ENCODE data around the gene GPC1. TPM values are rescaled to one million over a fixed set of nuclear protein-coding genes. Genes with fewer than 3 reads are reported as not detected.

GPC1 gene
- total RNA-seq, 1 experiment from 2014 or later: 9.9 TPM

GRCh38 chr2:240431271-240431660 lies 4.2 kb upstream of the GPC1 start:
- DNase-seq (ENCODE audit: low spot score): no peak

- DNase-seq (ENCODE audit: low spot score): no peak
These were observed 3.6 kb upstream of the GPC1 start for GRCh38 chr2:240431661-240432424.

GRCh38 chr2:240432430-240432819 lies 3.0 kb upstream of the GPC1 start:
- no peak for DNase-seq (ENCODE audit: low spot score)

GRCh38 chr2:240432820-240433801 lies 2.4 kb upstream of the GPC1 start:
- no peak for DNase-seq (ENCODE audit: low spot score)

GRCh38 chr2:240433973-240434727 lies 1.3 kb upstream of the GPC1 start:
- peak; percentile 23 for DNase-seq (ENCODE audit: low spot score)

- DNase-seq (ENCODE audit: low spot score): peak; percentile 74
These were observed 571 bp upstream of the GPC1 start for GRCh38 chr2:240434728-240435456.

- no peak for DNase-seq (ENCODE audit: low spot score)
These were observed 652 bp downstream of the GPC1 start for GRCh38 chr2:240435948-240436682.

GRCh38 chr2:240436683-240437550 lies 1.5 kb downstream of the GPC1 start:
- no peak for DNase-seq (ENCODE audit: low spot score)

- DNase-seq (ENCODE audit: low spot score): no peak
These were observed 2.0 kb downstream of the GPC1 start for GRCh38 chr2:240437551-240437860.

- peak; percentile 76 for DNase-seq (ENCODE audit: low spot score)
These were observed 2.7 kb downstream of the GPC1 start for GRCh38 chr2:240437861-240438809.

GRCh38 chr2:240438810-240439697 lies 3.6 kb downstream of the GPC1 start:
- DNase-seq (ENCODE audit: low spot score): no peak

GRCh38 chr2:240439698-240440151 lies 4.3 kb downstream of the GPC1 start:
- DNase-seq (ENCODE audit: low spot score): no peak

GRCh38 chr2:240440251-240440650 lies 4.8 kb downstream of the GPC1 start:
- no peak for DNase-seq (ENCODE audit: low spot score)

GRCh38 chr2:240440704-240441320 lies 5.3 kb downstream of the GPC1 start:
- no peak for DNase-seq (ENCODE audit: low spot score)

- DNase-seq (ENCODE audit: low spot score): no peak
These were observed 6.0 kb downstream of the GPC1 start for GRCh38 chr2:240441326-240441992.

- no peak for DNase-seq (ENCODE audit: low spot score)
These were observed 6.5 kb downstream of the GPC1 start for GRCh38 chr2:240441993-240442411.

Data from HT-29 (cell line).